Measurements from ENCODE around the gene COPG2. TPM values are rescaled to one million over a fixed set of nuclear protein-coding genes. Genes with fewer than 3 reads are reported as not detected.

Gene COPG2
- total and polyA plus RNA-seq, 2 experiments from 2014 or later: 4.9 to 66.3 TPM

GRCh38 chr7:130628901-130629300 lies 39.6 kb downstream of the COPG2 start:
- Histone ChIP-seq H3K4me3 (no peak overlapping the region), H3K9me2 (ENCODE audit: insufficient read depth) (no peaks in the 10 kb centered on the region), H3K36me3 (ENCODE audit: insufficient read depth) (peaks cover 3% of the 10 kb centered on the region; the same call in 1 of the 2 replicates), H3K4me1 (ENCODE audit: insufficient read depth) (no peaks in the 10 kb centered on the region), H3K27ac (ENCODE audit: low read depth) (no peak overlapping the region), H3K4me2 (no peak overlapping the region), H2AFZ (no peak overlapping the region), H4K20me1 (replicated peaks; ENCODE audit: insufficient read depth) (no peaks in the 10 kb centered on the region), H3K79me2 (replicated peaks; ENCODE audit: insufficient read depth) (no peaks in the 10 kb centered on the region), H3K27me3 (ENCODE audit: insufficient read depth) (no peaks in the 10 kb centered on the region), H3F3A (replicated peaks; ENCODE audit: low read depth) (no peaks in the 10 kb centered on the region)
- H3K36me3 Mint-ChIP-seq (ENCODE audit: low read depth): peaks cover 30% of the 10 kb centered on the region
- peaks cover 34% of the 10 kb centered on the region for H3K9me3 Mint-ChIP-seq
- no peak for ATAC-seq
- H3K27me3 Mint-ChIP-seq (ENCODE audit: insufficient read depth, low read depth, poor library complexity): peaks cover 1% of the 10 kb centered on the region
- TF ChIP-seq POLR2AphosphoS5 (IDR thresholded peaks at IDR 0.05; ENCODE audit: low read depth): no peak
- no peak for TF ChIP-seq STAT1 (IDR thresholded peaks at IDR 0.05; ENCODE audit: unreplicated experiment)
- no peak for TF ChIP-seq ZNF331 (CRISPR knock-in tag; IDR thresholded peaks at IDR 0.05; ENCODE audit: low read depth)
- TF ChIP-seq ZNF114 (CRISPR knock-in tag; IDR thresholded peaks at IDR 0.05): no peak
- no peak for TF ChIP-seq EZH2 (IDR thresholded peaks at IDR 0.05; ENCODE audit: low read depth, unreplicated experiment)
- TF ChIP-seq ETS1 (IDR thresholded peaks at IDR 0.05): no peak
- TF ChIP-seq CTCF (conservative IDR thresholded peaks at IDR 0.05; ENCODE audit: low read depth in 2 of 2): no peak
- no peak for TF ChIP-seq REST (IDR thresholded peaks at IDR 0.05; ENCODE audit: unreplicated experiment)
- no peaks in the 10 kb centered on the region for H3K4me1 Mint-ChIP-seq
- no peak overlapping the region for H3K4me3 Mint-ChIP-seq
- H3K27ac Mint-ChIP-seq: no peak overlapping the region
- DNase-seq (ENCODE audit: low spot score): no peak

GRCh38 chr7:130627775-130628174 lies 40.8 kb downstream of the COPG2 start:
- no peaks in the 10 kb centered on the region for H3K4me1 Mint-ChIP-seq
- Histone ChIP-seq H3K4me2 (no peak overlapping the region), H3F3A (replicated peaks; ENCODE audit: low read depth) (no peaks in the 10 kb centered on the region), H3K9me2 (ENCODE audit: insufficient read depth) (no peaks in the 10 kb centered on the region), H3K27me3 (ENCODE audit: insufficient read depth) (no peaks in the 10 kb centered on the region), H4K20me1 (replicated peaks; ENCODE audit: insufficient read depth) (no peaks in the 10 kb centered on the region), H3K4me3 (no peak overlapping the region), H3K36me3 (ENCODE audit: insufficient read depth) (no peaks in the 10 kb centered on the region), H3K27ac (ENCODE audit: low read depth) (no peak overlapping the region), H2AFZ (no peak overlapping the region), H3K79me2 (replicated peaks; ENCODE audit: insufficient read depth) (no peaks in the 10 kb centered on the region), H3K4me1 (ENCODE audit: insufficient read depth) (no peaks in the 10 kb centered on the region)
- H3K9me3 Mint-ChIP-seq: peaks cover 23% of the 10 kb centered on the region
- H3K27ac Mint-ChIP-seq: no peak overlapping the region
- ATAC-seq (no peak), DNase-seq (ENCODE audit: low spot score) (no peak)
- H3K36me3 Mint-ChIP-seq (ENCODE audit: low read depth): peaks cover 19% of the 10 kb centered on the region
- H3K4me3 Mint-ChIP-seq: no peak overlapping the region
- peaks cover 1% of the 10 kb centered on the region for H3K27me3 Mint-ChIP-seq (ENCODE audit: insufficient read depth, low read depth, poor library complexity)
- TF ChIP-seq EZH2phosphoT487 (IDR thresholded peaks at IDR 0.05; ENCODE audit: unreplicated experiment): no peak
- no peak for TF ChIP-seq POLR2AphosphoS5 (IDR thresholded peaks at IDR 0.05; ENCODE audit: low read depth)
- no peak for TF ChIP-seq ZNF331 (CRISPR knock-in tag; IDR thresholded peaks at IDR 0.05; ENCODE audit: low read depth)
- no peak for TF ChIP-seq JUNB (IDR thresholded peaks at IDR 0.05; ENCODE audit: unreplicated experiment)
- no peak for TF ChIP-seq EZH2 (IDR thresholded peaks at IDR 0.05; ENCODE audit: low read depth, unreplicated experiment)
